Activated CD4-positive, alpha-beta T cell treated with anti-CD3 and anti-CD28 coated beads, Interleukin-2, amount 50 U/mL, for 4 hours (primary cell): Measurements from ENCODE around the gene FIBCD1.

Experiments used
- DNase-seq, 2 experiments: peaks; one replicate each; pipeline ENCODE4 v3.0.0-alpha.2; 2020

FIBCD1 gene

DNA sequence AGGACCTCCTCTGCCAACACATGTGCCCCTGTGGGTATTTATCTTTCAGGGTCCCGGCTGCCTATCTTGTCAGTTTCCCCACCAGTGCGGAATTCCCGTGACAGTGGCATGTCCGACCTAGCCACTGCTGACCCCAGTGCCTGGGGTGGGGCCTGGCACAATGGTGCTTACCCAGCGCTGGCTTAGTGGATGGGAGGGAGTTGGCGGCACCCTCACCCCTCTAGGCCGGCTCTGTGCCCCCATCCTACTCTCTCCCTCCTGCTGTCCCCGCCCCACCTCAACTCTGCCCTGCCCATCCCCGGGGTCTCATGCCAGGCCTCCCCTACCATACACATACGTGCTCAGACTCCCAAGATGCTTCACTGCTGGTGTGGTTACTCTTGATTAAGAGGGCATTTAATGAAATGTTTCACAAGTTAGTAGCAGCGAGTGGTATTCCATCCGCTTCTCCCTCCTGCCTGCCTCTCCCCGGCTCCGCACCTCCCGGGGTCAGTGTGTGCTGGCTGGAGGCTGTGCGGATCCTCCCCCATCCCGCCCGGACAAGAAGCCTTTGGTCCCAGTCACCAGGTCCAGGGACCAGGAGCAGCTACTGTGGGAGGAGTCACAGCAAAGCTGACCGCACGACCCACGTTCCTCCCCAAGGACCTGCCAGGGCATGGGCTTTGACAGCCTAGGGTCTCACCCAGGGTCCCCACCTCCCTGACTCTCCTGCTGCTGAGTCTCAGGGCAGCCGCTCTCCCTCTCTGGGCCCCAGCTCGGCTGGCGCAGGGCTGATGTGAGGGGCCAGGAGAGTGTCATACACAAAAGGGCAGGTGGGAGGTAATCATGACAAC, 32.9 kb downstream of the FIBCD1 start:
- DNase-seq: no peak

DNA sequence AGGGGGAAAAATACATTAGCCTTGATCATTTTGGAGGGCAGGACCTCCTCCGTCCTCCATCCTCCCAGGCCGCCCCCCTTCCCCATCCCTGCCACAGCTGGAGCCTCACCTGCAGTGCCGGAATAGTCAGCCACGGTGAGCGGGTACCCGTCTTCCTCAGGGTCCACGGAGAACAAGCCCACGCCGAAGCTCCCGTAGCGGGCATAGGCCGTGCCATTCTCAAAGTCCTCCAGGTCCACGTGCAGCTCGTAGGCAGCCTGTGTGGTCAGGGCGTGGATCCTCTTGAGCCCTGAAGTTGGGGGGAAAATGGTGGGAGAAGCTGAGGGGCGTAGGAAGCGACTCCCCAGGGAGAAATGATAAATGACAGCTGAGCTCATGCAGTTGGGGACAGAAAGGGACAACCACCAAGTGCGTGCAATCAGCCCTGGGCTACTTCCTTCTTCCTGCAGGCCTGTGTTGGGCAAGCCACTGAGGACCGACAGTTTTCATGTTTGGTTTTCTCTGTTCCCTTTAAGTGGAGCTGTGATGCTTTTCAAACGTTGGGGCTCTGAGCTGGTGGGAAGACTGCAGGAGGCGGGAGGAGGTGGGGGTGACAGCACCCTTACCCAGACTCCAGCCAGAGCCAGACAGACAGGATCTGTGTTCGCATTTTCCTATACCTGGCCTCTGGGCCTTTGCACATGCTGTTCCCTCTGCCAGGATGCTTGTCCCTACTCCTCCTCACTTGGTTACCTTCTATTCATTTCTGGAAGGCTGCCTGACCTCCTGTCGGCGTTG, 33.7 kb downstream of the FIBCD1 start:
- DNase-seq: no peak

DNA sequence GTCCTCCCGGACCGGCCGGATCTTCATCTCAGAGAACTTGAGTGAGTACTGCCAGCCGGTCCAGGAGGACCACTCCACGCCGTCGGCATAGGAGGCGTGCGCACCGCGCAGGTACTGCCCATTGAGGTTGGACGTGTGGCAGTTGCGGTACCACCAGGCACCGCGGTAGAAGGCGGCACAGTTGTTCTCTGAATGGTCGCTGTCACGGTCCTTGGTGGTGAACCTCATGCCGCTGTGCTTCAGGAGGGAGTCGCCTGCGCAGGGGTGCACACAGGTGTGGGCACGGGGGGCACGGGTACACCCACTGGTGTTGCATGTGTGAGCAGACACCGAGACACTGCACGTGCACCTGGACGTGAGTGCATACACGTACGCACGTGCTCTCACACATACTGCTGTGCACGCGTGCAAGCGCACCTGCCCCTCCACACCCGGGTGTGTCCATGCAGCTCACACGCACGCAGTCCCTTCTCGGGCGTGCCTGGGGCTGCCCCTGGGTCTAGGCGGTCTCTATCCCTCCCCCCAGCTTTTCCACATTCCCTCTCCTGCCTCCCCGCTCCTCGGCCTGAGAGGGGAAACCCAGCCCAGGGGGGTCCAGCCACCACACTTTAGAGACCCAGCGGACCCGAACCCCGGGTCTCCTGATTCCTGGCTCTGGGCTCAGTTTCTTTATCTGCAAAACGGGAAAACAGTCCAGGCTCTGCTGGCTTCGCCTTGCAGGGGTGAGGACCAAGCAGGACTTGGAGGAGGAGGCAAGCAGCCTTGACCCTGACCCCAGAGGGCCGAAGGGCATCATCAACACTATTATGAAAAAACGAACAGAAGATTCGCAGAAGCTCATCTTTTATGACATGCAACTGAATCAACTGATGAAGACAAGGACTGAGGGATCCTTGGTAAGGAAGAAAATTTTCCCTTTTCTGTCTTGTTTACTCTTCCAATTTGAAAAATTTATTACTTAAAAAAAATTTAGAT, 34.7 kb downstream of the FIBCD1 start:
- no peak for DNase-seq

DNA sequence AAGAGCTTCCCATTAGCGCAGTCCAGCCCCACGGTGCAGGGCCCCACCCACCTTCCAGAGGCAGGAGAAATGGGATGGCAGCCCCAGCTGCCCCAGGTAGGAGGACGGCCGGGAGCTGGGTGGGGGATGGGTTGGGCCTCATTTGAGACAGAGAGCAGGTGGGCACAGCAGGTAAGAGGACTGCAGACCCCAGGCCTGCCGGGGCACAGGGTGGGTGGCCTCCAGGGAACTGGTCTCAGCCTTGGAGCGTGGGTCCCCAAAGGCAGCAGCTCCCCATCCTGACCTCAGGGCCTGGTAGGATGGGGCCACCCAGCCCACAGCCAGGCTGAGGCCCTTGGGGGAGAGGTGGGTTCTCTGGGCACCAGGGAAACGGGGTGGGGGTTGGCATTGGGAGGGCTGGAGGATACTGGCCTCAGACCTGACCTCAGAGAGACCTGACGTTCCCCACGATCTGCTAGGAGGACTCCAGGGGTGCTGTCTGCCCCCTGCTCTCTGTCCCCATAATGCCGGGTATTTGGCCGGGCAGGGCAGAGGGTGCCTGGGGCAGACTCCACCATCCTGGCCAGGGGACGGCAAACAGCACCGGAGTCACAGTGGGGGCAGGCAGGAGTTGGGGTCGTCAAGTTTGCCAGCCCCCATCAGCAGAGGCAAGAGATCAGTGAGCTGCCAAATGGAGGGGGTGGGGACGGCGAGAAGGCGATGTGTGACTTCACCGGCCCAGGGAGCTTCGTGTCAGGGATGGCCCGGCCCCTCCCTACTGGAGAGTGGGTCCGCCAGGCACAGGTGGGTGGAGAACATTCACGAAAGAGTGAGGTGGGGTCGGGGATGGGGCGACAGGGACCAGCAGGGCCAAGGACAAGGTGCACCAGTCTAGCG, 35.6 kb downstream of the FIBCD1 start:
- no peak for DNase-seq

DNA sequence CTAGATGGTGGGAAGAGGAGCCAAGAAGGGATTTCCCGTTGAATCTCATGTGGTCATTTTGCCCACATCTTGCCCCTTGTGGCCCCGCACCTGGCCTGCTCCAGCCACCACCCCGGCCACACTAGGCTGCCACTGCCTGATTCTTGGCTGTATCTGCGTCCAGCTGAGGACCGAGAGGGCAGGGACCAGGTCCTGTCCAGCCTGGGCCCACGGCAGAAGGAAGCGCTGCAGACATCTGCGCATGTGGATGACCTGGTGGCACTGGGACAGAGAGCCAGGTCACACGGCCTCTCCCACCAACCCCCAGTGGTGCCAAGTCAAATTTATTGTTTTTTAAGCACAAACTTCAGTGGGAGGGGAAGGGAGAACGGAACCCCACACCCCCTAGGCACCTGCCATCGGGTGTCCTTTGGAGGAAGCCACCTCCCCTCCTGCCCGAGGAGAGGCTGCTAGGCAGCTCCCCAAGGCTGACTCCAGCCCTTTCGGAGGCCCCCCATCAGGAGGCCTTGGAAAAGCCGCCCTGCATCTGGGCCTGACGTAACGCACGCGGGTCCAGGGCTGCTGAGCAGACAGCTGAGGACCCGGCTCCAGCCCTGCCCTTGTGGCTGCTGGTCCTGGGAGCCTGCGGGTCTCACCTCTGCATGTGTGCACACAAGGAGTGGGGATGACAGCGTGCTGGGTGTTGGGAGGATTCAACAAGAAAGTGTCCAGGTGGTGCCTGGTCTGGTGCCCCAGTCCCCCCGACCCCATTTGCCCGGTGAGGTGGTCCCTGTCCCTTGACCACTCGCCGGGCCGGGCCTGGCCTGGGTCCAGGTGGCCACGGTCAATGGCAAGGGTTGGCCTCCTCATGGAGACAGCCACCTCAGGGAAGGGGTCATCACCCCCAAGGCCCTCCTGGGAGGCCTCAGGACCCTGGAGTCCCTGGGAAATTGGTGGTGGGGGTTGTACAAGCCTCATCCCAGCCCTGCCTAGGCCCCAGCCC, 36.6 kb downstream of the FIBCD1 start:
- DNase-seq: no peak

DNA sequence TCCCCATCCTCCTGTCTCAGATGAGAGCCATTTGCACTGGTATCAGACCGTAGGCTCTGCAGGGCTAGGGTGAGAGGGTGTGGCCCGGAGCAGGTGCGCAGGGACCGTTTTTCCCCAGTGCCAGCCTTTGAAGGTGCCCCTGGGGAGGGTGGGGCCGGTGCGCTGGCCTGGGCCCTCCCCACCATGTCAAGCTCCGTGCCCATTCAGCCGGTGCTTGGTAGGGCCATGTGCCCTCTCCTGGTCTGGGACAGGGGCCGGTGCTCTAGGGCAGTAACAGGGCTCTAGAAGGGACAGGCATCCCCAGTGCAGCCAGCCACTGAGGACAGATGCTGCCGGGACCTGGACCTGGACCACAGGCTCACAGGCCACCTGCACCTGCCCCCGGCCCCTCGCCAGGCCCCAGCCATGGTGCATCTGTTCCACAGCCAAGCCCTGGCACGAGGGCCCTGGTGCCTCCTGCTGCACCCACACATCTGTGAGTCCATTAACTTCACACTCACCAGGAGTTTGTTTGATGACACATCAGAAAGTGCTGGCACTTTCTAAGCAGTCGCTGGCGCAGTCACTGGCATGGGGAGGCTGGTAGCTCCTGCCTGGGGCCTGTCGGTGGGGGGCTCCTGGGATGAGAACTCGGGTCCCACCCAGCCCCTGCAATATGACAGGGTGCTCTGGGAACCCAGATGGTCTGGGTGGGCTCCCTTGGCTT, 37.4 kb downstream of the FIBCD1 start:
- no peak for DNase-seq

DNA sequence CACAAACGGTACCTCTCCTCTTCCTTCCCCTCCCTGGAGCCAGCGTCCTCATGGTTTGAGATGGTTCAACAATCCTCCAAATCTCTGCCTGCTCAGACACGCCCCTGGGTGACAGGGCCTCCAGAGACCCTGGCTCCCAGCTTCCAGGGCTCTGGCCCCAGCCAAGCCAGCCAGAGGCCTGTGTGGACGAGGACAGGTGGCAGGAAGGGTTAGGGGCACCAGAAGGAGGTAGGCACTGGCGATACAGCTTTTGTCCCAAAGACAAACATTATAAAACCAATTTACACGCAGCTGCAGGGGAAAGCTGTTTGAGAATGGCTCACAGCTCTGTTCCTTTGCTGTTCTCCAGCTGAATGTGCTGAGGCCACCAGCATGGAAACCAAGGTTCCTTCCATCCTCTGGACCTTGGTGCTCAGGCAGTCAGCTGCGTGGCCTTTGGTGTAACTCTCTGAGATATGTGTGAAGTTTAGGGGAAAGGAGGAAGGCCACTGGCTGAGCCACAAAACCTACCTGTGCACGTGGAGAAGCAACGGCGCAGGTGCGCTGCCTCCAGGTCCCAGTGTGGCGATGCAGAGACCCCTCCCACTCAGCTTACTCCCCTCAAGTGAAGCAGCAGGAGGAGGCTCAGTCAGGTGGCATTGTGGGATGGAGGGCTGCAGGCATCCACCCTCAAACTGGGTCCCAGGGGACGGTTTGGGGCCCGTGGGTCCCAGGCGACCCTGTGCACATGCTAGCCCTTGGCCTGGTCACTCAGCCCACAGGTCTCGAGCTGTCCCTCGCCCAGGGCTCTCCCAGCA, 38.1 kb downstream of the FIBCD1 start:
- no peak for DNase-seq

DNA sequence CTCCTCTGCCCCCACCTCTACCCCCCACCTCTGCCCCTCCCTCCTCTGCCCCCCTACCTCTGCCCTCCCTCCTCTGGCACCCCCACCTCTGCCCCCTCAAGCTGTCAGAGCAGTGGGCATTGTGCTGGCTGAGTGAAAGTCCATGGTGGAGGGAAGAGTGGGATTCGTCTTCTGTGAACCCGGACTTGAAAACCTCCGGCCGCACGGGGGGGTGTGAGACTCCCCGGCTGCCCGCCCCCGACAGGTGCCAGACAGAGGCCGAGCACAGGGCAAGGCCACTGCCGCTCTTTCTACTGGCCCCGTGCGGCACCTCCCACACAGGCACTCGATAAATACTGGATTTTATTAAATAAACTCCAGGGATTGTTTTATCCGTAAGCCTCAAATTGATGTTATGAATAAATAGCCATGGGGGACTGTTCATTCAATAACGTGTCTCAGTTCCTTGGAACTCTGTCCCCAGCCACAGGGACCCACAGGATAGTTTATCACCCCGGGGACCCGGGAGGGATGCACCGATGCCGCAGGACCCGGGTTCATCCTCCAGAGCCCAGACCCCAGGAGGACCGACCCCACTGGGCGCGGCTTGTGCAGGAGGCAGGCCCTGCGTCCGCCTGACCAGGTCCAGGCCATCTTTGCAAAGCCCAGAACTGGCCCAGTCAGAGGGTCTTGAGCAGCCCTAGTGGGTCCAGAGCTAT, 39.8 kb downstream of the FIBCD1 start:
- no peak for DNase-seq

DNA sequence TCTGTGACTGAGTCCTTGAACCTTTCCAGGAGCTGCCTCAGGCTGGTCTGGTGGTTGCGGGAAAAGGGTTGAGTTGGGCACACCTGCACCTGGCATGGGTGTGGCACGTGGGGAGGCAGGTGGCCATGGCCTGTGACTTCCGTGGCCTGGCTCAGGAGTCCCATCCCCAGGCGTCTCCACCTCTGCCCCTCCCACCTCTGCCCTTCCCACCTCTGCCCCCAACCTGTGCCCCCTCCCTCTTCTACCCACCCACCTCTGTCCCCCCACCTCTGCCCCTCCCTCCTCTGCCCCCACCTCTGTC, 40.5 kb downstream of the FIBCD1 start:
- no peak for DNase-seq

DNA sequence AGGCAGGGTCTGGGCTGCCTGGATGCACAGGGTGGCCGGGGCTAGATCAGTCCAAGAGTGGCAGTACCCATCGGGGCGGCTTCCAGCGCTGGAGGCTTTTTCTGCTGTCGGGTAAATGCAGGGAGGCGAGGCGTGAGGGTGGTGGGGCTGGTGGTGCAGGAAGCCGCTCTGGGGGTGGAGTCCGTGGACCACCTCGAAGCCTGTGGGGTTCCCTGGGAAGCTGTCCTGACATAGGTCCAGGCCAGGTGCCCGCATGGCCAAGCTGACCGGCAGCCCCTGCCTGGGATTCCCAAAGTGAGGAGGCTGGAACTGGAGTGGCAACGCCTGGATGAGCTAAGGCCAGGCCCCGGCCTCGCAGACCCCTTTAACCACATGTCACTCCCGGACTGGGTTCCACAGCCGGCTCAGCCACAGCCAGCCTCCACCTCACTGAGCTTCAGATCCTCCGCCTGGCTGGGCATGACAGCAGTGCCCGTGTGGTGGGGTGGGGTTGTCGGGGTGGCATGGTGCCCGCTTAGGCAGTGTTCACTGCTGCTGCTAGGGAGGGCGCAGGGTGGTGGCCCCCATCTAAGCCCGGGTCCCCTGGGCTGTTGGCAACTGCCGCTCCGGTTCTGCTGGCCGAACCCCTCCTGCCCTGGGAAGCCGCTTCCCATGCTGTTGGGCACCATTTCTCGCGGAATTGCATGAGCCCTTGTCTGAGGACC, 41.0 kb downstream of the FIBCD1 start:
- DNase-seq: no peak

DNA sequence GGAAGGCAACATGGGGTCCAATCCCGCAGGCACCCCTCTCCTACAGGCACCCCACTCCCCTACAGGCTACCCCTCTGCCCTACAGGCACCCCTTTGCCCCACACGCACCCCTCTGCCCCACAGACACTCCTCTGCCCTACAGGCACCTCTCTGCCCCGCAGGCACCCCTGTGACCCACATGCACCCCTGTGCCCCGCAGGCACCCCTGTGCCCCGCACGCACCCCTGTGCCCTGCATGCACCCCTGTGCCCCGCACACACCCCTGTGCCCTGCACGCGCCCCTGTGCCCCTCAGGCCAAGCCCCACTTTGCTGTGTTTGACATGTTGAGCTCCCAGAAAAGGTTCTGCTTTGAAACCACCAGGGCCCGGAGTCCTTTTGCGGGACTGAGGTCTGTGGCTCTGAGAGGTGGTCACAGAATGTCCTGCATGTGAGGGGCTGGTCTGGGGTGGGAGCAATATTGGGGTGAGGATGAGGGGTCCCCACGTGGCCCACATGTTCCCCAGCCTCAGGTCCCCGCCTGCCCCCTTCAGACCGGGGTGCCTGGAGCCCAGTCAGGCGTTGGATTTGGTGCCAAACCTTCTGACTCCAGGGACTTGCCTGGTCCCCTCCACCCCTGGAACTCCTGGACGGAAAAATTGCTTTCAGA, 41.8 kb downstream of the FIBCD1 start:
- no peak for DNase-seq

DNA sequence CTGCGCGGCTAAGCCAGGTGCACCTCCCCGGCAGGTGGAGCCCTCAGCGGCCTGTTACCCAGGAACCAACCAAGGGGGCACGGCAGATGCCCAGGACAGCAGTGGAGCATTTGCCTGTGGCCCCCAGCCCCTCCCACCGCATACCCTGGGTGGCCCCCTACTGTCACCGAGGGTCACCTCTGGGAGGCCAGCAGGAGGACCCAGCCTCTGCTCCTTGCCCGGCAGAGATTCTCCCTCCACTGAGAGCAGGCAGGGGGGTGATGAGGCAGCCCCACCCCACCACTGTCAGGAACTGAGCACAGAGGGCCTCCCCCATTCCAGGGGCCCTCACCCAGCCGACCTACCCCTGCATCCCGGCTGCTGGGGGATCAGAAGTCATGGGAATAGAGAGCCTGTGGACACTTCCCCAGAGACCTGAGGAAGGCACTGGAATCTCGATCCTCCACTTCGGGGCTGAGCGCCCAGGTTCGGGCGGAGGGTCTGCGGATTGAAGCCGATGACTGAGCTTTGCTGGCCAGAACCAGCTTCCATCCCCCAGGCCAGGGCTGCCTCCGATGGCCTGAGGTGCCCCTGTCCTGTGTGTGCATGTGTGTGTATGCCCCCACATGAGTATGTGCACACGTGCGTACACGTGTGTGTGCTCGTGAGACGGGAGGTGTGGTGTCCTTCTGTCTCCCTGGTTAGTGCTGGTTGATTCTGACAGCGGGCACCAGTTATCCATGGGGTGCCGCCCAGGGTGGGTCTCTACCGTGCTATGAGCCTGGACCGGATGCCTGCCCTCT, 42.6 kb downstream of the FIBCD1 start, which contains the start of gene QRFP:
TSS of gene QRFP (minus strand) at position 580 of the 782 bp plus-strand sequence. CDS start 2,974 bp downstream, outside the sequence.
- DNase-seq: no peak

DNA sequence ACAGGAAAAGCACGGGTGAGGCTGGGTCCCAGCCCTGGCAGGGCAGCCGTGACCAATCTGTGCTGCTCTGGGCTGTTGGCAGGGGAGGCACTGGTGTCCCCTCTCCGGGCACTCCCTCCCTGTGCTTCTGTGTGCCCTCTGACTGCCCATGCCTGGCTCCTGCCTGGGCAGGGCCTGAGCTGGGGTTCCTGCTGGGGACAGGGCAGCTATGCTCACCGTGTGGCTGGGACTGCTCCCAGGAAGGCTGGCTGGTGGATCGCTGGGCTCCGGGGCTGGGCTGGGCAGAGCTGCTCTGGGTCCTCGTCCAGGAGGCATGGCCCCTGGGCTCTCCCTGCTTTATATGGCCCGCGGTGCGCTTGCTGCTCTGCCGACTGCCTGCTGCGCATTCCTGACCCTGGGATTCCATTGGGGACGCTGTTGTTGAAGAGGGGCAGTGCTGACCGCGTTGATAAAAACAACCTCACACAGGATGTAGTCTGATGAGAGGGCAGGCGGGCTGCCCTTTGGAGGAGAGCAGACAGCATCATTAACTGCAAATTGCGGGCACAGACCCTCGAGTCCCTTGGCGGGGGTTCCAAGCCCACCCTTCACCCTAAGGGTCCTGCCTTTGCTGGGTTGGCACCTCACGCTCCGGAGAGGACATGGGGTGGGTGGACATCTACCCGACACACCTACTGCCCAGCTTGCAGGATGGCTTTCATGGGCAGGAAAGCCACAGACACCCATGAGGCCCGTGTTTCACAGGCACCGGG, 43.4 kb downstream of the FIBCD1 start:
- DNase-seq: no peak

DNA sequence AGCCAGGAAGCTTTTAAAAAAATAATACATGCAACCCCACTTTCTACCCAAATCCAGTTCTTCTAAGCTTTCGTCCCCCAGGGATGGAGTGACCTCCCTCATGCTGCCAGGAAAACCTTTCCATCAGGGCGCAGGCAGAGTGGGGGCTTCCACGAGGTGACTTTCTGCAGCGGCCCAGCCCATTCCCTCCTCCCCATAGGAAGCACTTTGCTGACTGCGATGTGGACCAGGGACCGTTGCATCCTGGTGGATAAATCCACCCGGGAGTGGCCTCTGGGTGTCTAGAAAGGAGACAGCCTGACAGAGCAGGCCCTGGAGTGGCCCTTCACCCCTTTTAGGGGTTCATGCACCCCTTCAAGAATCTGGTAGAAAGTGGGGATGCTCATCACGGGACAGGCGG, 44.0 kb downstream of the FIBCD1 start:
- DNase-seq: no peak

DNA sequence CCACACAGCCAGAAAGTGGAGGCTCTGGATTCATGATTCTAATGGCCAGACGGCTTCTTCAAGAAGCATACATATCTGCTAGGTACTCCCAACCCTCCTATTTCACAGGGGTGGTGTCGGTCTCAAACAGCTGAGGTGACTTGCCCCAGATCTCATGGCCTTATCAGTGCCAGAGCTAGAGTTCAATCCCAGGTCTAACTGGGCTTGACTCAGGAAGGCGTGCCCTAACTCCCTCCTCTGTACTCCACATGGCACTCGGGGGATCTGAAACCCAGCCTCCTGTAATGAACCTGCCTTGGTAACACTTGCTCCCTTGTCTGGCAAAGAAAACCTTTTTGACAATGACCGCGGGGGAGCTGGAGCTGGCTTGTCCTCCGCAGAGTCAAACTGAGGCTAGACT, 44.5 kb downstream of the FIBCD1 start:
- no peak for DNase-seq
